ENCODE results near the gene ARGLU1. TPM values are rescaled to one million over a fixed set of nuclear protein-coding genes. Genes with fewer than 3 reads are reported as not detected.

Gene ARGLU1, protein sequence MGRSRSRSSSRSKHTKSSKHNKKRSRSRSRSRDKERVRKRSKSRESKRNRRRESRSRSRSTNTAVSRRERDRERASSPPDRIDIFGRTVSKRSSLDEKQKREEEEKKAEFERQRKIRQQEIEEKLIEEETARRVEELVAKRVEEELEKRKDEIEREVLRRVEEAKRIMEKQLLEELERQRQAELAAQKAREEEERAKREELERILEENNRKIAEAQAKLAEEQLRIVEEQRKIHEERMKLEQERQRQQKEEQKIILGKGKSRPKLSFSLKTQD
- total RNA-seq (2014; rRNA removed) = 31.8 and 44.3 TPM in 2 replicates
- percentile 91 among the genes with signal in this experiment for Bru-seq, nascent RNA
- BruChase-seq, experiment 1, labeled RNA remaining after a 6-hour chase = percentile 89 among the genes with signal in this experiment
- percentile 94 among the genes with signal in this experiment for BruChase-seq, experiment 2, labeled RNA remaining after a 2-hour chase
- long read RNA-seq, full-length matches to known transcripts = 205 of 243 reads
- long read RNA-seq, partial matches to known transcripts = 26 of 243 reads
- long read RNA-seq, other reads (novel, unspliced or antisense) = 12 of 243 reads

DNA sequence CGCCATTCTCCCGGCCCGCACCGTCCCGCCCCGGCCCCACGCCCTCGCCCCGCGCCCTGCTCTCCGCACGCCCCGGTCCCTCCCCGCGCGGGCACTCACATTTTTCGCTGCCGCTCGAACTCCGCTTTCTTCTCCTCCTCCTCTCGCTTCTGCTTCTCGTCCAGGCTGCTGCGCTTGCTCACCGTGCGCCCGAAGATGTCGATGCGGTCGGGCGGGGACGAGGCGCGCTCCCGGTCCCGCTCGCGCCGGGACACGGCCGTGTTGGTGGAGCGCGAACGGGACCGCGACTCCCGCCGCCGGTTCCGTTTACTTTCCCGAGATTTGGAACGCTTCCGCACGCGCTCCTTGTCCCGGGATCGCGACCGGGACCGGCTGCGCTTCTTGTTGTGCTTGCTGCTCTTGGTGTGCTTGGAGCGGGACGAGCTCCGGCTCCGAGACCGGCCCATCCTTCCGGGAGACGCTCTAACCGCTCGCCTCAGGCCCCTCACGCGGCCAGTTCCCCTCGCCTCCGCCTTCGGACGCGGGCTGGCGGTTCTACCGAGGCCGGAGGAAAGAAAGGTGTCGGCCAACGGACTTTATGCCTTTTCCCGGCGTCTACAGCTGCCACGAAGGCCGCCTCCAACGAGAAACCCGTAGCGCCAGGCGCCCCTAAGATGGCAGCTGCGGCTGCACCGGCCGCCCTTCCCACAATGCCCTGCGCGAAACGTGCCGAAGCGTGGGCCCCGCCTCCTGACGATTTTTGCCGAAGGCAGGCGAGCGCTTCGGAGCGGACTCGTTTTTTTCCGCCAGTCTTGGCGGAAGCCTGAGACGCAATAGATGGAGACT is at the start of gene ARGLU1:
TSS of gene ARGLU1 (minus strand) at position 664 of the 825 bp plus-strand sequence. CDS start at position 446, 218 bp downstream.
- TSS peak; percentile 50 for BruUV-seq (replicated peaks)
- TF ChIP-seq CTCF (conservative IDR thresholded peaks at IDR 0.05; ENCODE audit: low read depth, low read length) (no peak), EZH2 (IDR thresholded peaks at IDR 0.05; ENCODE audit: low read length, unreplicated experiment) (no peak), EZH2phosphoT487 (IDR thresholded peaks at IDR 0.05; ENCODE audit: borderline replicate concordance, low read length) (no peak)
- DNase-seq (peak; percentile 89), ATAC-seq (peak; percentile 71)
- Histone ChIP-seq H3K4me3 (ENCODE audit: low read length) (peak within 1 kb of the TSS; percentile 80), H3K79me2 (ENCODE audit: low read length) (peaks cover 52% of the 10 kb centered on the region), H3K27me3 (ENCODE audit: low read length) (no peaks in the 10 kb centered on the region), H4K20me1 (ENCODE audit: low read length) (peaks cover 42% of the 10 kb centered on the region), H2AFZ (ENCODE audit: low read length) (peak within 1 kb of the TSS; percentile 96), H3F3A (ENCODE audit: low read length, unreplicated experiment) (no peaks in the 10 kb centered on the region), H3K9me2 (replicated peaks; ENCODE audit: low read length) (no peaks in the 10 kb centered on the region), H3K4me1 (ENCODE audit: insufficient read depth, low read length) (peaks cover 20% of the 10 kb centered on the region), H3K4me2 (ENCODE audit: low read length) (peak within 1 kb of the TSS; percentile 95), H3K9ac (ENCODE audit: low read length) (peak within 1 kb of the TSS; percentile 98), H3K27ac (ENCODE audit: low read length) (peak within 1 kb of the TSS; percentile 50), H3K36me3 (ENCODE audit: low read depth, low read length) (no peaks in the 10 kb centered on the region), H3K9me3 (ENCODE audit: low read length) (no peaks in the 10 kb centered on the region)
- CTCF ChIA-PET = no interaction called here
- POLR2A ChIA-PET (ENCODE audit: unreplicated experiment) = no interaction called here
- intact Hi-C loops (cut with micrococcal nuclease) = loop anchor here (2.0 kb wide), 1 partner anchor 53 kb away; no protein-coding TSS in a partner anchor

GRCh38 chr13:106617561-106617960 is 49.6 kb upstream of the ARGLU1 start:
- ATAC-seq = peak; percentile 40
- no peaks in the 10 kb centered on the region for H3K79me2 ChIP-seq (ENCODE audit: low read length)
- BruUV-seq (replicated peaks) = no TSS peak
- no peaks in the 10 kb centered on the region for H3F3A ChIP-seq (ENCODE audit: low read length, unreplicated experiment)
- no peaks in the 10 kb centered on the region for H3K9me3 ChIP-seq (ENCODE audit: low read length)
- H3K27ac ChIP-seq (ENCODE audit: low read length) = no peak overlapping the region
- TF ChIP-seq EZH2phosphoT487 (IDR thresholded peaks at IDR 0.05; ENCODE audit: borderline replicate concordance, low read length) = no peak
- TF ChIP-seq EZH2 (IDR thresholded peaks at IDR 0.05; ENCODE audit: low read length, unreplicated experiment) = no peak
- no peak for TF ChIP-seq CTCF (conservative IDR thresholded peaks at IDR 0.05; ENCODE audit: low read depth, low read length)
- peaks cover 22% of the 10 kb centered on the region for H3K27me3 ChIP-seq (ENCODE audit: low read length)
- H3K4me3 ChIP-seq (ENCODE audit: low read length) = no peak overlapping the region
- no peaks in the 10 kb centered on the region for H4K20me1 ChIP-seq (ENCODE audit: low read length)
- no peaks in the 10 kb centered on the region for H3K36me3 ChIP-seq (ENCODE audit: low read depth, low read length)
- no peak overlapping the region for H2AFZ ChIP-seq (ENCODE audit: low read length)
- H3K9ac ChIP-seq (ENCODE audit: low read length) = no peak overlapping the region
- DNase-seq = peak; percentile 9
- ChIA-PET CTCF (no interaction called here), POLR2A (ENCODE audit: unreplicated experiment) (no interaction called here)
- H3K4me1 ChIP-seq (ENCODE audit: insufficient read depth, low read length) = no peaks in the 10 kb centered on the region
- intact Hi-C loops (cut with micrococcal nuclease) = no loop called here
- H3K9me2 ChIP-seq (replicated peaks; ENCODE audit: low read length) = no peaks in the 10 kb centered on the region
- H3K4me2 ChIP-seq (ENCODE audit: low read length) = no peak overlapping the region

Data from PC-3 (cell line).